SU-DHL-6 (cell line): ENCODE measurements around the gene PIBF1.

Experiments used
- CTCF ChIP-seq: fragments of 200-600 bp; sonication (generic); IDR thresholded peaks from one replicate; pipeline ENCODE4 v1.5.1; 2017; ENCODE audit warnings: antibody characterized with exemption, mild to moderate bottlenecking, low read length, moderate library complexity; ENCODE audit not compliant: insufficient read depth, poor library complexity, severe bottlenecking
- EZH2phosphoT487 ChIP-seq: fragments of 200-600 bp; sonication (generic), shearing (Covaris generic); conservative IDR thresholded peaks from 2 replicates; pipeline ENCODE4 v1.6.1; 2018; ENCODE audit warnings: mild to moderate bottlenecking, antibody characterized with exemption, low read length, moderate library complexity, mixed read lengths

GRCh38 chr13:72886272-72887067, 104.5 kb downstream of the PIBF1 start:
- TF ChIP-seq CTCF (no peak), EZH2phosphoT487 (no peak)
